BJ (cell line): ENCODE measurements around the gene TOM1L1. TPM values are rescaled to one million over a fixed set of nuclear protein-coding genes. Genes with fewer than 3 reads are reported as not detected.

Experiments used
- CTCF ChIA-PET: fragments of 350-600 bp; formaldehyde crosslinking; extraction: SDS; loops from one replicate; lab custom pipeline; 2021; ENCODE audit warnings: antibody characterized with exemption, inconsistent platforms; lab: Yijun Ruan, JAX
- POLR2A ChIA-PET: fragments of 300-600 bp; sonication (Branson Sonifier 250); formaldehyde crosslinking; extraction: SDS; loops from one replicate; lab custom pipeline; 2021; ENCODE audit warnings: antibody characterized with exemption; lab: Charles Lee
- DNase-seq: peaks from one replicate; pipeline ENCODE4 v3.0.0-alpha.2; 2011; ENCODE audit warnings: low read depth
- H3K27me3 ChIP-seq: 2 replicates; pipeline ENCODE4 v1.6.0; 2011; ENCODE audit warnings: low read length; ENCODE audit not compliant: control insufficient read depth, insufficient read depth
- H3K36me3 ChIP-seq: 2 replicates; pipeline ENCODE4 v1.5.1; 2011; ENCODE audit warnings: low read length; ENCODE audit not compliant: control insufficient read depth, insufficient read depth
- H3K4me3 ChIP-seq: 2 replicates; pipeline ENCODE4 v1.5.1; 2011; ENCODE audit warnings: low read depth, mild to moderate bottlenecking, control low read depth, low read length
- polyA plus RNA-seq: library from polyadenylated mRNA; depleted of rRNA; stranded (reverse); fragments of >200 nt; gene quantifications from 2 replicates; pipeline ENCODE4 v1.2.3, GENCODE V29; 2011
- TF ChIP-seq, protein P1 (sequence below): IDR thresholded peaks from 2 replicates; pipeline ENCODE4 v1.5.1; 2011; ENCODE audit warnings: low read depth, mild to moderate bottlenecking, control low read depth, inconsistent platforms, low read length, moderate library complexity; ENCODE audit not compliant: insufficient read depth

The TOM1L1 gene
- polyA plus RNA-seq, 1 experiment: 31.2 TPM

DNA sequence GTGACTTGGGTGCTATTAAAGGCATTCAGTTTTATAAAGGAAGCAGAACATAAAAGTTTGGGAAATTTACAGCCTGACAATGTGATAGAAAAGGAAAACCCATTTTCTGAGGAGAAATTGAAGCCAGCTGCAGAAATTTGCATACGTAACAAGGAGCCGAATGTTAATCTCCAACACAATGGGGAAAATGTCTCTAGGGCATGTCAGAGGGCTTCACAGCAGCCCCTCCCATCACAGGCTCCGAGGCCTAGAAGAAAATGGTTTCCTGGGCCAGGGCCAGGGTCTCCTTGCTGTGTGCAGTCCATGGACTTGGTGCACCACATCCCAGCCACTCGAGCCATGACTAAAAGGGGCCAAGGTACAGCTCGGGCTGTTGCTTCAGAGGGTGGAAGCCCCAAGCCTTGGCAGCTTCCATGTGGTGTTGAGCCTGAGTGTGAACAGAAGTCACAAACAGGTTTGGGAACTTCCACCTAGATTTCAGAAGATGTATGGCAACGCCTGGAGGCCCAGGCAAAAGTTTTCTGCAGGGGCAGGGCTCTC, 23.9 kb upstream of the TOM1L1 start:
- Histone ChIP-seq H3K4me3 (no peak overlapping the region), H3K27me3 (no peaks in the 10 kb centered on the region), H3K36me3 (no peaks in the 10 kb centered on the region)
- POLR2A ChIA-PET: no interaction called here
- DNase-seq: no peak
- CTCF ChIA-PET: interaction anchor here (1.3 kb wide), 1 partner anchor 13 kb away, joined by 3 read pairs; no protein-coding TSS in a partner anchor
- TF ChIP-seq, protein P1, sequence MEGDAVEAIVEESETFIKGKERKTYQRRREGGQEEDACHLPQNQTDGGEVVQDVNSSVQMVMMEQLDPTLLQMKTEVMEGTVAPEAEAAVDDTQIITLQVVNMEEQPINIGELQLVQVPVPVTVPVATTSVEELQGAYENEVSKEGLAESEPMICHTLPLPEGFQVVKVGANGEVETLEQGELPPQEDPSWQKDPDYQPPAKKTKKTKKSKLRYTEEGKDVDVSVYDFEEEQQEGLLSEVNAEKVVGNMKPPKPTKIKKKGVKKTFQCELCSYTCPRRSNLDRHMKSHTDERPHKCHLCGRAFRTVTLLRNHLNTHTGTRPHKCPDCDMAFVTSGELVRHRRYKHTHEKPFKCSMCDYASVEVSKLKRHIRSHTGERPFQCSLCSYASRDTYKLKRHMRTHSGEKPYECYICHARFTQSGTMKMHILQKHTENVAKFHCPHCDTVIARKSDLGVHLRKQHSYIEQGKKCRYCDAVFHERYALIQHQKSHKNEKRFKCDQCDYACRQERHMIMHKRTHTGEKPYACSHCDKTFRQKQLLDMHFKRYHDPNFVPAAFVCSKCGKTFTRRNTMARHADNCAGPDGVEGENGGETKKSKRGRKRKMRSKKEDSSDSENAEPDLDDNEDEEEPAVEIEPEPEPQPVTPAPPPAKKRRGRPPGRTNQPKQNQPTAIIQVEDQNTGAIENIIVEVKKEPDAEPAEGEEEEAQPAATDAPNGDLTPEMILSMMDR: no peak

DNA sequence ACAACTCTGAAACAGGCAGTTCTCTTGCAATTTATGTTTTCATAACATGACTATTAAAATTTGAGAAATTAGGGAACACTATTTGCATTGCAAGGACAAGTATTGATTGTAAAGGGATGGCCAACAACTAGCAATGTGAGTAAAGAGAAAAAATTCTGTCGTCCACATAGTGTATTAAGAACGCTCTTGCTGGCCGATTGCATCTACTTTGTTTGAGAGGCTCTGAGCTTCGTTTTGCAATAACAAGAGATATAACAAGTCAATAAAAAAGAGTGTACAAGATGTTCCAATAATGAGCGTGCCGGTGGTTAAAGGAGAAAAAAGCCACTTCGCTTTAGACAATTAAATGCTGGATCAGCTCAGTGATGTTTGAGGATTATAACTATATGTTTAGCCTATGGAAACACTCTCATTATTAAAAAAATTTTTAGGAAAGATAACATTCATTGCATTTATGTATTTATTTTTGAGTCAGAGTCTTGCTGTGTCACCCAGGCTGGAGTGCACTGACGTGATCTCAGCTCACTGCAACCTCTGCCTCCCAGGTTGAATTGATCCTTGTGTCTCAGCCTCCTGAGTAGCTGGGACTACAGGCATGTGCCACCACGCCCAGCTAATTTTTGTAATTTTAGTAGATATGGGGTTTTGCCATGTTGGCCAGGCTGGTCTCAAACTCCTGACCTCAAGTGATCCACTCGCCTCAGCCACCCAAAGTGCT, 19.2 kb upstream of the TOM1L1 start:
- CTCF ChIA-PET: interaction anchor here (1.6 kb wide), 1 partner anchor 10 kb away, joined by 7 read pairs; no protein-coding TSS in a partner anchor
- Histone ChIP-seq H3K4me3 (no peak overlapping the region), H3K36me3 (no peaks in the 10 kb centered on the region), H3K27me3 (no peaks in the 10 kb centered on the region)
- TF ChIP-seq, protein P1: no peak
- no peak for DNase-seq
- POLR2A ChIA-PET: no interaction called here

DNA sequence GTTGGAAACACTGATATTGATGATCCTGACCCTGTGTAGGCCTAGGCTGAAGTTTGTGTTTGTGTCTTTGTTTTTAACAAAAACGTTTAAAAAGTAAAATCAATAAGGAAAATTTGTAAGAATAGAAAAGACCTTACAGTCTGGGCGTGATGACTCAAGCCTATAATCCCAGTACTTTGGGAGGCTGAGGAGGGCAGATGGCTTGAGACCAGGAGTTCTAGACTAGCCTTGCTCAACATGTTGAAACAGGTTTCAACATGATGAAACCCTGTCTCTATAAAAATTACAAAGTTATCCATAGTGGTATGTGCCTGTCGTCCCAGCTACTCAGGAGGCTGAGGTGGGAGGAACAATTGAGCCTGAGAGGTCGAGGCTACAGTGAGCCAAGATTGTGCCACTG, 18.3 kb upstream of the TOM1L1 start:
- TF ChIP-seq, protein P1: no peak
- ChIA-PET CTCF (interaction anchor here (1.6 kb wide), 1 partner anchor 9 kb away, joined by 7 read pairs; no protein-coding TSS in a partner anchor), POLR2A (no interaction called here)
- DNase-seq: no peak
- no peaks in the 10 kb centered on the region for H3K27me3 ChIP-seq
- H3K4me3 ChIP-seq: no peak overlapping the region
- H3K36me3 ChIP-seq: no peaks in the 10 kb centered on the region

DNA sequence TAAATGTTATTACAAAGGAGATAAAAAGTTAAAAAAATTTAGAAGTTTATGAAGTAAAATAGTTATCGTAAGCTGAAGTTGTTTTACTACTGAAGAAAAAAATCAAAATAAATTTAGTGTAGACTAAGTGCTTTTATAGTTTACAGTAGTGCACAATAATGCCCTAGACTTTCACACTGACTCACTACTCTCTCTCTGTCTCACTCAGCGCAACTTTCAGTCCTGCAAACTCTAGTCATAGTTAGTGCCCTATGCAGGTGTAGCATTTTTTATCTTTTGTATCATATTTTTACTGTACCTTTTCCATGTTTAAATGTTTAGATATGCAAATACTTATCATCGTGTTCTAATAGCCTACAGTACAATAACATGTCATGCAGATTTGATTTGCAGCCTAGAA, 17.7 kb upstream of the TOM1L1 start:
- ChIA-PET CTCF (interaction anchor here (1.6 kb wide), 1 partner anchor 8 kb away, joined by 7 read pairs; no protein-coding TSS in a partner anchor), POLR2A (no interaction called here)
- no peak overlapping the region for H3K4me3 ChIP-seq
- no peaks in the 10 kb centered on the region for H3K27me3 ChIP-seq
- DNase-seq: no peak
- no peaks in the 10 kb centered on the region for H3K36me3 ChIP-seq
- TF ChIP-seq, protein P1: no peak

DNA sequence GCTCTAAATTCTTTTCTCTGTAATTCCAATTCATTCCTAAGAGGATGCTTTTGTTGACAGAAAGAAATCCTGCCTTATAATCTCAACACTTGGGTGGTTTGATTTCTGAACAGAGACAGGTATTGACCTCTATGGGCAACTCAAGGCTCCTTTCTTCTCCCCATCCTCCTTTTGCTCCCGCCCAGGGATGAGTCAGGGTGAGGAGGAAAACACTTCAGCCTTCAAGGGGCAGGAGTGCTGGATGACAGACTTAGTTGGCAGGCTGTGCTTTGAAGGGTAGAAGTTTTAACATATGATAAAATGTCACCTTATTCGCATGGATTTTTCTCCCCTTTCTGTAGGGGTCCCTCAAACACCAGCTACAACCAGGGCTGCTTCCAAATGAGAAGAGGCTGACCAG, 16.7 kb upstream of the TOM1L1 start:
- no peaks in the 10 kb centered on the region for H3K36me3 ChIP-seq
- TF ChIP-seq, protein P1: no peak
- POLR2A ChIA-PET: no interaction called here
- no peaks in the 10 kb centered on the region for H3K27me3 ChIP-seq
- no peak overlapping the region for H3K4me3 ChIP-seq
- no peak for DNase-seq
- CTCF ChIA-PET: no interaction called here
